CD4-positive, alpha-beta T cell treated with Interleukin-2 at 100 ng/mL for 4 hours (primary cell): Measurements from ENCODE around the gene ATP2B2.

ENCODE experiments used
- DNase-seq: peaks from one replicate; pipeline ENCODE4 v3.0.0-alpha.2; 2020; ENCODE audit warnings: low spot score

The ATP2B2 gene

GRCh38 chr3:10400050-10400748 is 105.2 kb downstream of the ATP2B2 start:
- no peak for DNase-seq

GRCh38 chr3:10399634-10400033 is 105.8 kb downstream of the ATP2B2 start:
- DNase-seq, result no peak

GRCh38 chr3:10398341-10398740 is 107.0 kb downstream of the ATP2B2 start:
- no peak for DNase-seq

- DNase-seq, result no peak
Measured at GRCh38 chr3:10397879-10398278, 107.5 kb downstream of the ATP2B2 start.

- DNase-seq, result no peak
Measured at GRCh38 chr3:10396931-10397330, 108.5 kb downstream of the ATP2B2 start.

GRCh38 chr3:10396083-10396482 is 109.3 kb downstream of the ATP2B2 start:
- DNase-seq, result no peak

GRCh38 chr3:10395671-10396070 is 109.7 kb downstream of the ATP2B2 start:
- peak; percentile 41 for DNase-seq

GRCh38 chr3:10395196-10395595 is 110.2 kb downstream of the ATP2B2 start:
- no peak for DNase-seq

GRCh38 chr3:10394491-10395025 is 110.8 kb downstream of the ATP2B2 start:
- no peak for DNase-seq

- DNase-seq, result no peak
Measured at GRCh38 chr3:10393514-10393913, 111.9 kb downstream of the ATP2B2 start.

- no peak for DNase-seq
Measured at GRCh38 chr3:10392906-10393461, 112.4 kb downstream of the ATP2B2 start.

- DNase-seq, result no peak
Measured at GRCh38 chr3:10392244-10392643, 113.1 kb downstream of the ATP2B2 start.

- no peak for DNase-seq
Measured at GRCh38 chr3:10391391-10391790, 114.0 kb downstream of the ATP2B2 start.

GRCh38 chr3:10390641-10391373 is 114.6 kb downstream of the ATP2B2 start:
- DNase-seq, result no peak

GRCh38 chr3:10389995-10390394 is 115.4 kb downstream of the ATP2B2 start:
- no peak for DNase-seq

- DNase-seq, result no peak
Measured at GRCh38 chr3:10389339-10389738, 116.0 kb downstream of the ATP2B2 start.

GRCh38 chr3:10387881-10388609 is 117.3 kb downstream of the ATP2B2 start:
- DNase-seq, result no peak

GRCh38 chr3:10386121-10386520 is 119.3 kb downstream of the ATP2B2 start:
- DNase-seq, result no peak

- no peak for DNase-seq
Measured at GRCh38 chr3:10384541-10385360, 120.6 kb downstream of the ATP2B2 start.

GRCh38 chr3:10383850-10384248 is 121.5 kb downstream of the ATP2B2 start:
- DNase-seq, result no peak
